Measurements from ENCODE around the gene ZNF718. TPM values are rescaled to one million over a fixed set of nuclear protein-coding genes. Genes with fewer than 3 reads are reported as not detected.

Gene ZNF718
- total and polyA plus RNA-seq, 2 of the 8 experiments (the other 6 are each of a cell fraction or from before 2014, with no cell fraction given): 3.3 to 19.5 TPM

- no peak for TF ChIP-seq CBX5 (IDR thresholded peaks at IDR 0.05; ENCODE audit: low read depth, low read length)
- TF ChIP-seq YY1 (IDR thresholded peaks at IDR 0.05; ENCODE audit: low read depth, low read length): peak; percentile 93
- peak; percentile 98 for TF ChIP-seq PHF8 (conservative IDR thresholded peaks at IDR 0.05; ENCODE audit: low read depth, low read length)
- no peak for TF ChIP-seq RNF2 (IDR thresholded peaks at IDR 0.05; ENCODE audit: borderline replicate concordance, low read depth, low read length, missing control alignments, poor library complexity, severe bottlenecking)
- TF ChIP-seq MAFK (IDR thresholded peaks at IDR 0.05; ENCODE audit: low read depth, low read length): no peak
- TF ChIP-seq RAD21 (IDR thresholded peaks at IDR 0.05 in 1 of 2, conservative IDR thresholded peaks at IDR 0.05 in 1 of 2; ENCODE audit: low read depth in 2 of 2, low read length in 2 of 2): no peak
- no peak for TF ChIP-seq POU5F1 (IDR thresholded peaks at IDR 0.05; ENCODE audit: low read depth, low read length)
- TF ChIP-seq GABPA (IDR thresholded peaks at IDR 0.05; ENCODE audit: borderline replicate concordance, insufficient read depth, low read length): no peak
- TF ChIP-seq SP2 (IDR thresholded peaks at IDR 0.05; ENCODE audit: low read length): peak; percentile 82
- peak; percentile 81 for TF ChIP-seq CREB1 (IDR thresholded peaks at IDR 0.05)
- TF ChIP-seq FOSL1 (IDR thresholded peaks at IDR 0.05; ENCODE audit: insufficient read depth, low read depth, low read length): no peak
- TF ChIP-seq CTBP2 (IDR thresholded peaks at IDR 0.05; ENCODE audit: borderline replicate concordance, insufficient read depth, insufficient read length, low read length): no peak
- no peak for TF ChIP-seq TCF12 (IDR thresholded peaks at IDR 0.05; ENCODE audit: low read depth, low read length)
- TF ChIP-seq ZNF274 (IDR thresholded peaks at IDR 0.05; ENCODE audit: borderline replicate concordance, extremely low read depth, low read length): no peak
- no peak for TF ChIP-seq CBX8 (IDR thresholded peaks at IDR 0.05; ENCODE audit: borderline replicate concordance, low read depth, low read length)
- no peak for TF ChIP-seq ASH2L (IDR thresholded peaks at IDR 0.05; ENCODE audit: low read length)
- TF ChIP-seq RXRA (IDR thresholded peaks at IDR 0.05; ENCODE audit: insufficient read depth, low read depth, low read length): no peak
- TF ChIP-seq KDM5A (IDR thresholded peaks at IDR 0.05; ENCODE audit: low read length): no peak
- TF ChIP-seq SP4 (IDR thresholded peaks at IDR 0.05; ENCODE audit: low read length): no peak
- peak; percentile 92 for TF ChIP-seq CHD2 (IDR thresholded peaks at IDR 0.05; ENCODE audit: low read length)
- peak; percentile 23; the same call in 1 of the 2 replicates for TF ChIP-seq RBBP5 (IDR thresholded peaks at IDR 0.05; ENCODE audit: borderline replicate concordance, low read depth, low read length)
- TF ChIP-seq TAF1 (IDR thresholded peaks at IDR 0.05; ENCODE audit: low read depth, low read length): peak; percentile 98
- no peak for TF ChIP-seq TEAD4 (IDR thresholded peaks at IDR 0.05; ENCODE audit: low read depth, low read length)
- TF ChIP-seq CHD1 (IDR thresholded peaks at IDR 0.05; ENCODE audit: low read depth, low read length): no peak
Observed at GRCh38 chr4:124275-125081, at the start of gene ZNF718 (continued).
